Right lobe of liver (tissue), 6 donors: Measurements from ENCODE around the gene NCKAP5L. TPM values are rescaled to one million over a fixed set of nuclear protein-coding genes. Genes with fewer than 3 reads are reported as not detected.
"Not testable (repeated sequence)": the region's sequence is repeated elsewhere in the genome, so short reads cannot be mapped to it uniquely, and the experiment has no call there.

Experiments
- ATAC-seq, 4 donors: fragments of 200-7000 bp; cut with Tn5 transposase; one replicate each; pipeline ENCODE4 v1.9.1; 2020; ENCODE audit warnings: mild to moderate bottlenecking in 4 of 4, moderate library complexity in 4 of 4
- DNase-seq, 3 donors: peaks; one replicate each; pipeline ENCODE4 v3.0.0-alpha.2; 2020
- H3K27ac ChIP-seq, 3 donors: fragments of 200-600 bp; one replicate each; pipeline ENCODE4 v1.8.0; 2022
- H3K27me3 ChIP-seq, 2 donors: fragments of 200-600 bp; one replicate each; pipeline ENCODE4 v1.8.0; 2022
- H3K36me3 ChIP-seq, 4 donors: fragments of 200-600 bp; sonication (generic) in 1 of 4; one replicate each; pipeline versions ENCODE4 v1.5.1 to v1.8.0; 2017 to 2022; ENCODE audit warnings: control low read depth in 1 of 4
- H3K4me1 ChIP-seq, 4 donors: fragments of 200-600 bp; sonication (generic) in 1 of 4; one replicate each; pipeline versions ENCODE4 v1.5.1 to v1.8.0; 2017 to 2022; ENCODE audit warnings: control low read depth in 1 of 4
- H3K4me3 ChIP-seq, 3 donors: fragments of 200-600 bp; one replicate each; pipeline ENCODE4 v1.8.0; 2022
- H3K9me3 ChIP-seq, 4 donors: fragments of 200-600 bp; sonication (generic) in 1 of 4; one replicate each; pipeline versions ENCODE4 v1.5.1 to v1.8.0; 2017 to 2022; ENCODE audit warnings: control low read depth in 1 of 4
- CTCF ChIP-seq, 4 donors: fragments of 200-600 bp in 3 of 4; fragments of 450-650 bp in 1 of 4; IDR thresholded peaks; one replicate each; pipeline versions ENCODE4 v1.5.1 to v1.8.0; 2016 to 2022; ENCODE audit warnings: antibody characterized with exemption in 4 of 4, mild to moderate bottlenecking in 2 of 4
- POLR2A ChIP-seq: fragments of 450-650 bp; IDR thresholded peaks from one replicate; pipeline ENCODE4 v1.6.1; 2017; ENCODE audit warnings: antibody characterized with exemption, mild to moderate bottlenecking
- WGBS: methylation state at CpG from one replicate; pipeline ENCODE4 v1.1.6; 2018; ENCODE audit warnings: low coverage, low lambda C conversion rate; ENCODE audit not compliant: insufficient coverage; ENCODE audit errors: missing lambda C conversion rate; 5-methylcytosine and 5-hydroxymethylcytosine counted together
- intact Hi-C, 2 donors: fragments of 100-400 bp; cut with DNase I; formaldehyde crosslinking; loops; one replicate each; pipeline versions ENCODE4 v1.11.2 to v1.14.1; 2022
- total RNA-seq, 6 experiments: library from RNA; depleted of rRNA in 2 of 6; stranded (reverse); fragments of >200 nt in 2 of 6; fragmentation: NEBNext Ultra II Directional in 3 of 6; extraction: Animal tissue kit (Norgen Biotek cat#: 25700) in 3 of 6; gene quantifications; one replicate each; pipeline versions ENCODE4 v1.1.0 to v1.2.4, GENCODE V29; 2016 to 2023
- donor health status: DM: no; HTN: yes; CAD: no.
- donor health status: DM: no; HTN: no; CAD: no.
- donor health status: DM: no; HTN: no; CAD: no.
- donor health status: DM: no; HTN: yes; CAD: no.
- donor health status: DM: no; HTN: yes; CAD: no.

The NCKAP5L gene
- total RNA-seq, 6 experiments from 2014 or later, result 7.0 to 8.8 (median 7.9) TPM

GRCh38 chr12:49777800-49778748 is 50.1 kb downstream of the NCKAP5L start:
- Histone ChIP-seq H3K4me3 (no peak overlapping the region), H3K36me3 (no peaks in the 10 kb centered on the region), H3K4me1 (no peaks in the 10 kb centered on the region), H3K27ac (no peak overlapping the region), H3K27me3 (no peaks in the 10 kb centered on the region), H3K9me3 (no peaks in the 10 kb centered on the region)
- WGBS, result 42% methylated on average over 19 of the region's 19 CpGs
- ATAC-seq (peak; percentile 91 to 93 (median 93)), DNase-seq (peak; percentile 68 to 75 (median 71))
- intact Hi-C loops, result loop anchor here in 1 of 2 donors (10.0 kb wide), 1 partner anchor 47 kb away; the partner anchor contains the start of gene NCKAP5L
- no peak for TF ChIP-seq POLR2A
- TF ChIP-seq CTCF (IDR thresholded peaks at IDR 0.05), result peak; percentile 61 to 90 (median 89)

DNA sequence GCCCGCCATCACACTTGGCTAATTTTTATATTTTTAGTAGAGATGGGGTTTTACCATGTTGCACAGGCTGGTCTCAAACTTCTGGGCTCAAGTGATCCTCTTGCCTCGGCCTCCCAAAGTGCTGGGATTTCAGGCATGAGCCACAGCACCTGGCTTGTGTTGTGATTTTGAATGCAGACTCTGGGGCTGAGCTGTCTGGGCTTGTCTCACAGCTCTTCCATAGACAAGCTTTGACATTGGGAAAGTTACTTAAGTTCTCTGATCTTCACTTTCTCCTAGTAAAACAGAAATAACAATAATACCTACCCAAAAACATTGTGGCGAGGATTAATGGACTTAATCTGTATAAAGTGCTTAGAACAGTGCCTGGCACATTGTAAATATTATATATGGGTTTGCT is 50.9 kb downstream of the NCKAP5L start:
- 68% methylated on average over 2 of the region's 3 CpGs for WGBS
- Histone ChIP-seq H3K9me3 (no peaks in the 10 kb centered on the region), H3K4me1 (no peaks in the 10 kb centered on the region), H3K4me3 (no peak overlapping the region), H3K36me3 (no peaks in the 10 kb centered on the region), H3K27me3 (no peaks in the 10 kb centered on the region), H3K27ac (no peak overlapping the region)
- no peak for DNase-seq
- intact Hi-C loops, result loop anchor here in 1 of 2 donors (10.0 kb wide), 1 partner anchor 47 kb away; the partner anchor contains the start of gene NCKAP5L
- no peak for ATAC-seq
- no peak for TF ChIP-seq CTCF (IDR thresholded peaks at IDR 0.05)
- TF ChIP-seq POLR2A, result no peak

DNA sequence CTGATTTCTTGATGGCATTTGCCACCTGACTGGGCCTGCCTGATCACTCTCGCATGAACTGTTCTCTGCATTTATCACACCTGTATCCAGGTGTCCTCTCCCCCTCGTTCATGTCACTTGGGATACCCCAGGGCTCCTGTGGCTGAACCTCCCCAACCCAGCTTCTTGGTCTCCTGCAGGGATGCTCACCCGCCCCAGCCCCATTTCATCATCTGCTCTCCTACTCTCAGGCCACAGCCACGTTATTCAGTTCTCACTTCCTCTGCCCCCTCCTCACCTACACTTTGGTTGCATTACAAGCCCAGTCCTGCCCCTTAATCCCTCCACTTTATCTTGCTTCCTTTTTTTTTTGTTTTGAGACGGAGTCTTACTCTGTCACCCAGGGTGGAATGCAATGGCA is 51.4 kb downstream of the NCKAP5L start:
- no peak overlapping the region for H3K4me3 ChIP-seq
- TF ChIP-seq POLR2A, result no peak
- TF ChIP-seq CTCF (IDR thresholded peaks at IDR 0.05), result no peak
- H3K9me3 ChIP-seq, result no peaks in the 10 kb centered on the region
- H3K4me1 ChIP-seq, result no peaks in the 10 kb centered on the region
- H3K27me3 ChIP-seq, result no peaks in the 10 kb centered on the region
- WGBS, result 63% methylated on average over 5 of the region's 5 CpGs
- no peaks in the 10 kb centered on the region for H3K36me3 ChIP-seq
- intact Hi-C loops, result loop anchor here in 1 of 2 donors (10.0 kb wide), 1 partner anchor 48 kb away; the partner anchor contains the start of gene NCKAP5L
- H3K27ac ChIP-seq, result no peak overlapping the region
- ATAC-seq, result no peak
- no peak for DNase-seq

DNA sequence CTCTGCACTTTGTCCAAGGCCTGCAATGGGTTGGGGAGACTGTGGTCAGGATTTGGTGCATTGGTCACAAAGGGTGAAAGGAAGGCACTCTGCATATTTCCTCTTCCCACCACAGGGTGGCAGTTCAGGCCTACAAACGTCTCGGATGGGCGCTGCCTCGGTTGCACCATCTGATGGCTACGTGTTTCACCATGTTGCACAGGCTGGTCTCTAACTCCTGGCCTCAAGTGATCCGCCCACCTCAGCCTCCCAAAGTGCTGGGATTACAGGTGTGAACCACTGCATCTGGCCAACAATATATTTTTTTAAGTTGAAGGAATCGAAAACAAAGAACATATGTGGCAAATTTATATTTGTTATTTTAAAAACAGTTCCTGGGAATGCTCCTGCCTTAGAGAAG is 51.8 kb downstream of the NCKAP5L start:
- Histone ChIP-seq H3K36me3 (no peaks in the 10 kb centered on the region), H3K4me3 (no peak overlapping the region), H3K27me3 (no peaks in the 10 kb centered on the region), H3K27ac (no peak overlapping the region), H3K9me3 (no peaks in the 10 kb centered on the region), H3K4me1 (no peaks in the 10 kb centered on the region)
- WGBS, result 11% methylated on average over 7 of the region's 7 CpGs
- intact Hi-C loops, result loop anchor here in 1 of 2 donors (10.0 kb wide), 1 partner anchor 48 kb away; the partner anchor contains the start of gene NCKAP5L
- TF ChIP-seq CTCF (IDR thresholded peaks at IDR 0.05) (peak; percentile 72 to 88 (median 78)), POLR2A (no peak)
- ATAC-seq, result peak; percentile 88 to 95 (median 90)
- peak; percentile 57 to 66 (median 63) for DNase-seq

DNA sequence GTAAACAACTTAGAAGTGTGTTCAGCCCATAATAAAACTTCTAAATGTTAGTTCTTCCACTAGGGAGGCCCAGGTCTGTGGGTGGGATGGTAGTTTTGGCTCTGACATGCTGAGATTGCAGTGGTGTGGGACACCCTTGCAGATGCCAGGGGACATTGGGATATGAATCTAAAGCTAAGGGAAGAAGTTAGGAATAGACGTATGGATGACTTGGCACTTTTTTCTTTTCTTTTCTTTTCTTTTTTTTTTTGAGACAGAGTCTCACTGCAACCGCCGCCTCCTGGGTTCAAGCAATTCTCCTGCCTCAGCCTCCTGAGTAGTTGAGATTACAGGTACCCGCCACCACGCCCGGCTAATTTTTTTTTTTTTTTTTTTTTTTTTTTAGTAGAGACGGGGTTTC is 55.1 kb downstream of the NCKAP5L start:
- intact Hi-C loops, result loop anchor here in 1 of 2 donors (10.0 kb wide), 1 partner anchor 52 kb away; the partner anchor contains the start of gene NCKAP5L

More for the DNA sequence above, 55.1 kb downstream of the NCKAP5L start:
- not testable (repeated sequence) for DNase-seq, ATAC-seq, H3K36me3 ChIP-seq, H3K4me3 ChIP-seq, H3K27me3 ChIP-seq, H3K4me1 ChIP-seq, H3K27ac ChIP-seq, H3K9me3 ChIP-seq
- 84% methylated on average over 2 of the region's 7 CpGs for WGBS
